Keratinocyte (primary cell): ENCODE results near the gene BRD1. TPM values are rescaled to one million over a fixed set of nuclear protein-coding genes. Genes with fewer than 3 reads are reported as not detected.

Source experiments
- DNase-seq: peaks from one replicate; pipeline ENCODE4 v3.0.0-alpha.2; 2011; ENCODE audit warnings: low read depth, missing footprints, low spot score
- FAIRE-seq: peaks from 2 replicates; lab custom pipeline; 2011; peaks lifted over from hg19 to GRCh38; lab: Jason Lieb, UNC
- H2AFZ ChIP-seq: 2 replicates; pipeline ENCODE4 v1.6.0; 2012; ENCODE audit warnings: low read length, control low read depth, inconsistent platforms; ENCODE audit not compliant: control insufficient read depth
- H3K27ac ChIP-seq: 2 replicates; pipeline ENCODE4 v1.5.1; 2011; ENCODE audit warnings: low read length; ENCODE audit not compliant: control insufficient read depth, insufficient read depth
- H3K27me3 ChIP-seq: 3 replicates; pipeline ENCODE4 v1.6.0; 2011; ENCODE audit warnings: low read length; ENCODE audit not compliant: control insufficient read depth, insufficient read depth; ENCODE audit errors: extremely low read depth
- H3K36me3 ChIP-seq, 2 experiments: 2 replicates in 1 of 2; 3 replicates in 1 of 2; pipeline ENCODE4 v1.5.1; 2011; ENCODE audit warnings: low read length in 2 of 2, mild to moderate bottlenecking in 1 of 2; ENCODE audit not compliant: control insufficient read depth in 2 of 2, insufficient read depth in 2 of 2; ENCODE audit errors: extremely low read depth in 1 of 2
- H3K4me1 ChIP-seq: 3 replicates; pipeline ENCODE4 v1.5.1; 2011; ENCODE audit warnings: low read length; ENCODE audit not compliant: control insufficient read depth, insufficient read depth; ENCODE audit errors: extremely low read depth
- H3K4me2 ChIP-seq: 3 replicates; pipeline ENCODE4 v1.6.0; 2011; ENCODE audit warnings: low read depth, low read length; ENCODE audit not compliant: control insufficient read depth, insufficient read depth; ENCODE audit errors: extremely low read depth
- H3K4me3 ChIP-seq, 3 experiments: fragments of 200-600 bp in 1 of 3; sonication (generic) in 1 of 3; 2 replicates in 2 of 3; 3 replicates in 1 of 3; pipeline ENCODE4 v1.5.1; 2011 to 2016; ENCODE audit warnings: low read length in 3 of 3, mild to moderate bottlenecking in 3 of 3, control low read depth in 2 of 3, inconsistent platforms in 1 of 3, low read depth in 1 of 3, mixed read lengths in 1 of 3, mixed run types in 1 of 3, moderate library complexity in 1 of 3; ENCODE audit not compliant: control insufficient read depth in 2 of 3, insufficient read depth in 2 of 3; ENCODE audit errors: extremely low read depth in 1 of 3
- H3K79me2 ChIP-seq: 2 replicates; pipeline ENCODE4 v1.6.0; 2012; ENCODE audit warnings: low read length; ENCODE audit not compliant: control insufficient read depth, insufficient read depth
- H3K9ac ChIP-seq: 3 replicates; pipeline ENCODE4 v1.6.0; 2011; ENCODE audit warnings: low read length; ENCODE audit not compliant: control insufficient read depth, insufficient read depth; ENCODE audit errors: extremely low read depth
- H3K9me1 ChIP-seq: 3 replicates; pipeline ENCODE4 v1.6.0; 2011; ENCODE audit warnings: low read length; ENCODE audit not compliant: control insufficient read depth, insufficient read depth; ENCODE audit errors: extremely low read depth
- H3K9me3 ChIP-seq: 2 replicates; pipeline ENCODE4 v1.5.1; 2012; ENCODE audit warnings: low read depth, low read length; ENCODE audit not compliant: control insufficient read depth
- H4K20me1 ChIP-seq: 3 replicates; pipeline ENCODE4 v1.6.0; 2011; ENCODE audit warnings: low read length; ENCODE audit not compliant: control insufficient read depth, insufficient read depth; ENCODE audit errors: extremely low read depth
- EZH2 ChIP-seq: IDR thresholded peaks from one replicate; pipeline ENCODE4 v1.6.1; 2012; ENCODE audit warnings: inconsistent platforms, mild to moderate bottlenecking, low read length, moderate library complexity
- dilution Hi-C: fragments of 300-500 bp; cut with MboI; formaldehyde crosslinking; loops from one replicate; pipeline ENCODE4 v1.7.0; 2020; ENCODE audit warnings: low sequenced_read_pairs; ENCODE audit not compliant: extremely low pct_ligation_motif_present
- polyA plus RNA-seq, 5 experiments: library from polyadenylated mRNA; depleted of rRNA in 3 of 5; stranded (reverse) in 3 of 5; stranded (forward) in 1 of 5; unstranded in 1 of 5; fragments of >200 nt; gene quantifications; 1 replicate in 1 of 5; 2 replicates in 3 of 5; 3 replicates in 1 of 5; pipeline versions ENCODE4 v1.2.1 to v1.2.3, GENCODE V29; 2011 to 2012; ENCODE audit warnings: missing spikeins in 2 of 5, low read depth in 1 of 5, low replicate concordance in 1 of 5
- TF ChIP-seq, protein P1 (sequence below), 3 experiments: IDR thresholded peaks in 1 of 3; conservative IDR thresholded peaks in 1 of 3; optimal IDR thresholded peaks in 1 of 3; 2 replicates in 2 of 3; 3 replicates in 1 of 3; pipeline versions ENCODE3 to v1.5.1; 2011; ENCODE audit warnings: low read length in 3 of 3, mild to moderate bottlenecking in 3 of 3, moderate library complexity in 2 of 3, control low read depth in 1 of 3, inconsistent platforms in 1 of 3; ENCODE audit not compliant: insufficient read depth in 2 of 3; ENCODE audit errors: extremely low read depth in 1 of 3

The BRD1 gene
- polyA plus RNA-seq, 1 donor (not counting 4 experiments of a cell fraction or from before 2014, with no cell fraction given) = 4.3 TPM

- H4K20me1 ChIP-seq = no peaks in the 10 kb centered on the region
- H3K79me2 ChIP-seq = no peaks in the 10 kb centered on the region
- H3K27me3 ChIP-seq = no peaks in the 10 kb centered on the region
- FAIRE-seq (no peak), DNase-seq (no peak)
- no peaks in the 10 kb centered on the region for H3K36me3 ChIP-seq
- TF ChIP-seq, protein P1, sequence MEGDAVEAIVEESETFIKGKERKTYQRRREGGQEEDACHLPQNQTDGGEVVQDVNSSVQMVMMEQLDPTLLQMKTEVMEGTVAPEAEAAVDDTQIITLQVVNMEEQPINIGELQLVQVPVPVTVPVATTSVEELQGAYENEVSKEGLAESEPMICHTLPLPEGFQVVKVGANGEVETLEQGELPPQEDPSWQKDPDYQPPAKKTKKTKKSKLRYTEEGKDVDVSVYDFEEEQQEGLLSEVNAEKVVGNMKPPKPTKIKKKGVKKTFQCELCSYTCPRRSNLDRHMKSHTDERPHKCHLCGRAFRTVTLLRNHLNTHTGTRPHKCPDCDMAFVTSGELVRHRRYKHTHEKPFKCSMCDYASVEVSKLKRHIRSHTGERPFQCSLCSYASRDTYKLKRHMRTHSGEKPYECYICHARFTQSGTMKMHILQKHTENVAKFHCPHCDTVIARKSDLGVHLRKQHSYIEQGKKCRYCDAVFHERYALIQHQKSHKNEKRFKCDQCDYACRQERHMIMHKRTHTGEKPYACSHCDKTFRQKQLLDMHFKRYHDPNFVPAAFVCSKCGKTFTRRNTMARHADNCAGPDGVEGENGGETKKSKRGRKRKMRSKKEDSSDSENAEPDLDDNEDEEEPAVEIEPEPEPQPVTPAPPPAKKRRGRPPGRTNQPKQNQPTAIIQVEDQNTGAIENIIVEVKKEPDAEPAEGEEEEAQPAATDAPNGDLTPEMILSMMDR (optimal IDR thresholded peaks at IDR 0.05 in 1 of 3, IDR thresholded peaks at IDR 0.05 in 1 of 3, conservative IDR thresholded peaks at IDR 0.05 in 1 of 3; ENCODE audit: extremely low read depth in 1 of 3, insufficient read depth in 2 of 3, low read length in 3 of 3) = no peak
- TF ChIP-seq EZH2 = no peak
- no peak overlapping the region for H3K27ac ChIP-seq
- no peak overlapping the region for H3K4me3 ChIP-seq
- H3K4me1 ChIP-seq = no peaks in the 10 kb centered on the region
- H3K9me3 ChIP-seq = peaks cover 2% of the 10 kb centered on the region
- dilution Hi-C loops = no loop called here
- H3K9ac ChIP-seq = no peak overlapping the region
- no peak overlapping the region for H2AFZ ChIP-seq
- H3K9me1 ChIP-seq = no peaks in the 10 kb centered on the region
- no peak overlapping the region for H3K4me2 ChIP-seq
Measured at GRCh38 chr22:49746065-49746464, 81.6 kb downstream of the BRD1 start.

DNA sequence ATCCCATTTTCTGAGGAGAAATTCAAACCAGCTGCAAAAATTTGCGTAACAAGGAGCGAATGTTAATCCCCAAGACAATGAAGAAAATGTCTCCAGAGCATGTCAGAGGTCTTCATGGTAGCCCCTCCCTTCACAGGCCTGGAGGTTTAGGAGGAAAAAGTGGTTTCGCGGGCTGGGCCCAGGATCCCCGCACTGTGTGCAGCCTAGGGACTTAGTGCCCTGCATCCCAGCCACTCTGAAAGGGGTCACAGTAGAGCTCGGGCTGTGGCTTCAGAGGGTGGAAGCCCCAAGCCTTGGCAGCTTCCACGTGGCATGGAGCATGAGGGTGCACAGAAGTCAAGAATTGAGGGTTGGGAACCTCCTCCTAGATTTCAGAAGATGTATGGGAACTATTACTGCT is 87.4 kb downstream of the BRD1 start:
- no peaks in the 10 kb centered on the region for H3K79me2 ChIP-seq
- no peak overlapping the region for H3K4me2 ChIP-seq
- no peaks in the 10 kb centered on the region for H3K36me3 ChIP-seq
- H3K4me3 ChIP-seq = no peak overlapping the region
- no peaks in the 10 kb centered on the region for H3K27me3 ChIP-seq
- dilution Hi-C loops = no loop called here
- DNase-seq (no peak), FAIRE-seq (no peak)
- H3K9me1 ChIP-seq = no peaks in the 10 kb centered on the region
- no peaks in the 10 kb centered on the region for H4K20me1 ChIP-seq
- H3K9me3 ChIP-seq = no peaks in the 10 kb centered on the region
- no peaks in the 10 kb centered on the region for H3K4me1 ChIP-seq
- no peak overlapping the region for H3K9ac ChIP-seq
- TF ChIP-seq EZH2 = no peak
- TF ChIP-seq, protein P1 (optimal IDR thresholded peaks at IDR 0.05 in 1 of 3, IDR thresholded peaks at IDR 0.05 in 1 of 3, conservative IDR thresholded peaks at IDR 0.05 in 1 of 3; ENCODE audit: extremely low read depth in 1 of 3, insufficient read depth in 2 of 3, low read length in 3 of 3) = no peak
- no peak overlapping the region for H3K27ac ChIP-seq
- no peak overlapping the region for H2AFZ ChIP-seq
